Measurements from ENCODE around the gene PAX7.

GRCh38 chr1:18770799-18771198 lies 140.2 kb downstream of the PAX7 start:
- TF ChIP-seq EGR1 (IDR thresholded peaks at IDR 0.05) (no peak), FOXM1 (IDR thresholded peaks at IDR 0.05; ENCODE audit: borderline replicate concordance, low read depth) (no peak), CEBPB (IDR thresholded peaks at IDR 0.05) (no peak)
- TF ChIP-seq, protein P1, sequence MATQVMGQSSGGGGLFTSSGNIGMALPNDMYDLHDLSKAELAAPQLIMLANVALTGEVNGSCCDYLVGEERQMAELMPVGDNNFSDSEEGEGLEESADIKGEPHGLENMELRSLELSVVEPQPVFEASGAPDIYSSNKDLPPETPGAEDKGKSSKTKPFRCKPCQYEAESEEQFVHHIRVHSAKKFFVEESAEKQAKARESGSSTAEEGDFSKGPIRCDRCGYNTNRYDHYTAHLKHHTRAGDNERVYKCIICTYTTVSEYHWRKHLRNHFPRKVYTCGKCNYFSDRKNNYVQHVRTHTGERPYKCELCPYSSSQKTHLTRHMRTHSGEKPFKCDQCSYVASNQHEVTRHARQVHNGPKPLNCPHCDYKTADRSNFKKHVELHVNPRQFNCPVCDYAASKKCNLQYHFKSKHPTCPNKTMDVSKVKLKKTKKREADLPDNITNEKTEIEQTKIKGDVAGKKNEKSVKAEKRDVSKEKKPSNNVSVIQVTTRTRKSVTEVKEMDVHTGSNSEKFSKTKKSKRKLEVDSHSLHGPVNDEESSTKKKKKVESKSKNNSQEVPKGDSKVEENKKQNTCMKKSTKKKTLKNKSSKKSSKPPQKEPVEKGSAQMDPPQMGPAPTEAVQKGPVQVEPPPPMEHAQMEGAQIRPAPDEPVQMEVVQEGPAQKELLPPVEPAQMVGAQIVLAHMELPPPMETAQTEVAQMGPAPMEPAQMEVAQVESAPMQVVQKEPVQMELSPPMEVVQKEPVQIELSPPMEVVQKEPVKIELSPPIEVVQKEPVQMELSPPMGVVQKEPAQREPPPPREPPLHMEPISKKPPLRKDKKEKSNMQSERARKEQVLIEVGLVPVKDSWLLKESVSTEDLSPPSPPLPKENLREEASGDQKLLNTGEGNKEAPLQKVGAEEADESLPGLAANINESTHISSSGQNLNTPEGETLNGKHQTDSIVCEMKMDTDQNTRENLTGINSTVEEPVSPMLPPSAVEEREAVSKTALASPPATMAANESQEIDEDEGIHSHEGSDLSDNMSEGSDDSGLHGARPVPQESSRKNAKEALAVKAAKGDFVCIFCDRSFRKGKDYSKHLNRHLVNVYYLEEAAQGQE (IDR thresholded peaks at IDR 0.05; ENCODE audit: low read depth), result no peak
- TF ChIP-seq, protein P2, sequence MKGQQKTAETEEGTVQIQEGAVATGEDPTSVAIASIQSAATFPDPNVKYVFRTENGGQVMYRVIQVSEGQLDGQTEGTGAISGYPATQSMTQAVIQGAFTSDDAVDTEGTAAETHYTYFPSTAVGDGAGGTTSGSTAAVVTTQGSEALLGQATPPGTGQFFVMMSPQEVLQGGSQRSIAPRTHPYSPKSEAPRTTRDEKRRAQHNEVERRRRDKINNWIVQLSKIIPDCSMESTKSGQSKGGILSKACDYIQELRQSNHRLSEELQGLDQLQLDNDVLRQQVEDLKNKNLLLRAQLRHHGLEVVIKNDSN (IDR thresholded peaks at IDR 0.05), result no peak
